ENCODE measurements around the gene TSPAN13. TPM values are rescaled to one million over a fixed set of nuclear protein-coding genes. Genes with fewer than 3 reads are reported as not detected.

TSPAN13 gene
- total and polyA plus RNA-seq, 7 donors: 4.8 to 16.2 (median 8.9) TPM

DNA sequence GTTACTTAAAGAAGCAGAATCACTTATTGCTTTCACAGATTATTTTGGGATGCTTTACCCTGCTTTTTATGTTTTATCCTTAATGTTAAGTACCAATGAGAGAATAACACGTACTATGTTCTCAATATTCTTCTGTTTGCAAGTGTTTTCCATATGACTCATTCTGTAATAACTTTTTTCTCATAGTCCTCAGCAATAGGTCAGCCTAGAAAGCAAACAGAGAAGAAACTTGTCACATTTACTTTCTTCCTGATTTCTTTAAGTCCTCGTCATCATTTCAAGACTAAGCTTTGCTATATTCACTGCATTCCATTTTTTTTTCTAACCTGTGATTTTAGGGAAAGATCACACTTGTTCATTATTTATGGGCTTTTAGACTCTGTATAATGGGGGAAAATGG lies 58.0 kb downstream of the TSPAN13 start:
- no peak overlapping the region for H3K27ac ChIP-seq
- no peak for DNase-seq
- 79 to 82% (median 80%) methylated on average over 2 of the region's 2 CpGs for WGBS, 3 donors
- H3K27me3 ChIP-seq (ENCODE audit: insufficient read depth in 3 of 3, low read length in 2 of 3): no peaks in the 10 kb centered on the region
- no peak overlapping the region for H3K4me3 ChIP-seq
- TF ChIP-seq, protein P1, sequence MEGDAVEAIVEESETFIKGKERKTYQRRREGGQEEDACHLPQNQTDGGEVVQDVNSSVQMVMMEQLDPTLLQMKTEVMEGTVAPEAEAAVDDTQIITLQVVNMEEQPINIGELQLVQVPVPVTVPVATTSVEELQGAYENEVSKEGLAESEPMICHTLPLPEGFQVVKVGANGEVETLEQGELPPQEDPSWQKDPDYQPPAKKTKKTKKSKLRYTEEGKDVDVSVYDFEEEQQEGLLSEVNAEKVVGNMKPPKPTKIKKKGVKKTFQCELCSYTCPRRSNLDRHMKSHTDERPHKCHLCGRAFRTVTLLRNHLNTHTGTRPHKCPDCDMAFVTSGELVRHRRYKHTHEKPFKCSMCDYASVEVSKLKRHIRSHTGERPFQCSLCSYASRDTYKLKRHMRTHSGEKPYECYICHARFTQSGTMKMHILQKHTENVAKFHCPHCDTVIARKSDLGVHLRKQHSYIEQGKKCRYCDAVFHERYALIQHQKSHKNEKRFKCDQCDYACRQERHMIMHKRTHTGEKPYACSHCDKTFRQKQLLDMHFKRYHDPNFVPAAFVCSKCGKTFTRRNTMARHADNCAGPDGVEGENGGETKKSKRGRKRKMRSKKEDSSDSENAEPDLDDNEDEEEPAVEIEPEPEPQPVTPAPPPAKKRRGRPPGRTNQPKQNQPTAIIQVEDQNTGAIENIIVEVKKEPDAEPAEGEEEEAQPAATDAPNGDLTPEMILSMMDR (IDR thresholded peaks at IDR 0.05): no peak
- no peaks in the 10 kb centered on the region for H3K36me3 ChIP-seq (ENCODE audit: insufficient read depth in 1 of 2, low read depth in 1 of 2)
- ATAC-seq: no peak
- H3K9me3 ChIP-seq: no peaks in the 10 kb centered on the region
- intact Hi-C loops (cut with DNase I): no loop called here
- H3K4me1 ChIP-seq: no peaks in the 10 kb centered on the region

DNA sequence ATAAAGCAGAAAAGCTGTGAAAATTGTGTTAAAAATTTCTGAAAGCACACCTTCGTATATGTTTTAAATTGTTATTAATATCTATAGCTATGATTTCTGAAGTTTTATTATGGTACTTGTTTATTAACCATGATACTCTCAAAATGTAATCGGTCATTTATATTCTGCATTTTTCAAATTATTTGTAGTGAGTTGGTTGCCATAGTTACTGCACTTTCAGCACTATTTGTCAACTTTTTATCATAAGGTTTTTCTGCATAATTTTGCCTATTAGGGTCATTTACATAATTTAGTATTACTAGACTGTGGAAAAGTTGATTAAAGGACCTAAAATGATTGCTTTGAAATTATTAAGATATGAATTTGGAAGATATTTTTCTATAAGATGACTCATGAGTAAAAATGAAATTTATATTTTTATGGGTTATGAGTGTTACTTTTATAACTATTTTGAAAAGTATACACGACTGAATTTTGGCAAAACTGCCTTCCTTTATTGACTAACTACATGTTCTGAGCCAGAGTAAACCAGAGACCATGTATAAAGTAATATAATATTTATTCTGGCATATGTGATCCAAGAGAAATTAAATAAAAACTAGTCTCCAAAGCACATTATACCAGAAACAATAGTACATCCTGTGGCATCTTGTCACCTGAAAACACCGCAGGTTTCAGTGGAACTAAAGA lies 59.1 kb downstream of the TSPAN13 start:
- TF ChIP-seq, protein P1 (IDR thresholded peaks at IDR 0.05): no peak
- Histone ChIP-seq H3K4me3 (no peak overlapping the region), H3K9me3 (no peaks in the 10 kb centered on the region), H3K4me1 (no peaks in the 10 kb centered on the region), H3K27me3 (ENCODE audit: insufficient read depth in 3 of 3, low read length in 2 of 3) (no peaks in the 10 kb centered on the region), H3K36me3 (ENCODE audit: insufficient read depth in 1 of 2, low read depth in 1 of 2) (no peaks in the 10 kb centered on the region), H3K27ac (no peak overlapping the region)
- WGBS, 3 donors: 79 to 82% (median 80%) methylated on average over 4 of the region's 4 CpGs
- DNase-seq (no peak), ATAC-seq (no peak)
- intact Hi-C loops (cut with DNase I): no loop called here

DNA sequence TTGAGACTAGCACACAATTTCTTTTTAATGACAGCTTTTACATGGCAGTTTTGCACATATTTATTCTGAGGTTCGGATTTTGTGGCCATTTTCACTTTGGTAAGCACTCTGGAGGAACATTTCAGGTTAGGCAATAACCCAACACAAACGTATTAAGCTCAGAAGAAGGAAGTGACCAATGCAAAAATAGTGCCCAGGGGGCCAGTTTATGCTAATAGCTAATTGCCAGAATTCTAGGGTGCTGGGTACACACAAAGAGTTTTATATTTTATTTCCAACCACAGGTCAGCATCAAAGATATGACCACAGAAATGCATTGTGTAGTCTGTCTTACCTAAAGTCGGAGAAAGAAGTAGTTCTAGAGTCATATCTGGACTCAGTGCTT lies 59.7 kb downstream of the TSPAN13 start:
- H3K9me3 ChIP-seq: no peaks in the 10 kb centered on the region
- ATAC-seq (no peak), DNase-seq (no peak)
- intact Hi-C loops (cut with DNase I): no loop called here
- no peaks in the 10 kb centered on the region for H3K36me3 ChIP-seq (ENCODE audit: insufficient read depth in 1 of 2, low read depth in 1 of 2)
- no peak overlapping the region for H3K4me3 ChIP-seq
- no peaks in the 10 kb centered on the region for H3K27me3 ChIP-seq (ENCODE audit: insufficient read depth in 3 of 3, low read length in 2 of 3)
- H3K4me1 ChIP-seq: no peaks in the 10 kb centered on the region
- WGBS, 3 donors: 64 to 70% (median 70%) methylated on average over 3 of the region's 3 CpGs
- H3K27ac ChIP-seq: no peak overlapping the region
- TF ChIP-seq, protein P1 (IDR thresholded peaks at IDR 0.05): no peak

DNA sequence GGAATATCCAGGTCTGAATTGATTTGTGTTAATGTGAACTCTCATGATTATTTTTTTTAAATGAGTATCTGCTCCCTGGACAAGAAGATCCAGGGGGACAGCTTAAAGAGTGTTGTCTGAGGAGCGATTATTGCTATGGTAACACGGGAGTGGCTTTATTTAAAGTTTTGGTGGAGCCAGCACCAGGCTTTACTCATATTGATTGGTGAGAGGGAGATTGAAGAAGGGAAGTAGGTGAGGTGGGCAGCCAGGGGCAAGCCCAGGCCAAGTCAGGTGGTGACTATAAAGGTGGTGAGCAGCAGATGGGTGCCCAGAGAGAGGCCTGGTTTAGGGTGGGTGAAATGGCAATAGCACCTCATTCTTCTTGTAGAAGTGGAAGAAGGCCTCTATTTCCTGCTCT lies 61.4 kb downstream of the TSPAN13 start:
- no peaks in the 10 kb centered on the region for H3K27me3 ChIP-seq (ENCODE audit: insufficient read depth in 3 of 3, low read length in 2 of 3)
- WGBS, 3 donors: 91 to 97% (median 94%) methylated on average over 2 of the region's 2 CpGs
- no peak overlapping the region for H3K27ac ChIP-seq
- intact Hi-C loops (cut with DNase I): no loop called here
- TF ChIP-seq, protein P1 (IDR thresholded peaks at IDR 0.05): no peak
- no peaks in the 10 kb centered on the region for H3K36me3 ChIP-seq (ENCODE audit: insufficient read depth in 1 of 2, low read depth in 1 of 2)
- H3K4me1 ChIP-seq: no peaks in the 10 kb centered on the region
- ATAC-seq (no peak), DNase-seq (no peak)
- no peaks in the 10 kb centered on the region for H3K9me3 ChIP-seq
- H3K4me3 ChIP-seq: no peak overlapping the region

DNA sequence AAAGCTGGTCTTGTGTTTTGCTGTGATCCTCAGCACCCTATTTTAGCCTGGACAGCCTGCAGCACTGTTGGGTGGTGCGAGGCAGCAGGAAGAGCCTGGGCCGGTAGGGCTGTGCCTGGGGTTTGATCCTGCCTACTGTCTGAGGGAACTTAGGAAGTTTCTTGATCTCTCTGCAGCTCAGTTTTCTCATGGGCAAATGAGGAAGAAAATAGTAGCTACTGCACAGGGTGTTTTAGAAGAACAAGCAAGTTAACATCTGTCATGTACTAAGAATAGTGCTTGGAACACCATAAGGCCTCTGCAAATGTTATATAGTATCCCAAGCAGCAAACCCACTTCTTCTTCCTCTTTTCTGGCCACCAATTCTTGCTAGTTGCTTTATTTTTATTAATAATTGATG lies 63.3 kb downstream of the TSPAN13 start:
- Histone ChIP-seq H3K4me3 (no peak overlapping the region), H3K36me3 (ENCODE audit: insufficient read depth in 1 of 2, low read depth in 1 of 2) (no peaks in the 10 kb centered on the region), H3K4me1 (no peaks in the 10 kb centered on the region), H3K9me3 (no peaks in the 10 kb centered on the region), H3K27me3 (ENCODE audit: insufficient read depth in 3 of 3, low read length in 2 of 3) (no peaks in the 10 kb centered on the region), H3K27ac (no peak overlapping the region)
- DNase-seq: no peak
- ATAC-seq: peak in 1 of 4 donors; percentile 33
- WGBS, 3 donors: 48 to 60% (median 57%) methylated on average over 2 of the region's 2 CpGs
- intact Hi-C loops (cut with DNase I): no loop called here
- TF ChIP-seq, protein P1 (IDR thresholded peaks at IDR 0.05): no peak

Measured in psoas muscle (tissue), 8 donors.